Ishikawa (cell line): ENCODE data around the gene ADAMTS15.

Source experiments
- CEBPB ChIP-seq: IDR thresholded peaks from 2 replicates; pipeline ENCODE4 v1.6.1; 2012
- CREB1 ChIP-seq: IDR thresholded peaks from 2 replicates; pipeline ENCODE4 v1.6.1; 2012; ENCODE audit warnings: low read depth
- EGR1 ChIP-seq: IDR thresholded peaks from 2 replicates; pipeline ENCODE4 v1.6.1; 2012
- EP300 ChIP-seq: IDR thresholded peaks from 2 replicates; pipeline ENCODE4 v1.6.1; 2012; ENCODE audit warnings: borderline replicate concordance
- FOXM1 ChIP-seq: IDR thresholded peaks from 2 replicates; pipeline ENCODE4 v1.6.1; 2012; ENCODE audit warnings: low read depth, borderline replicate concordance
- NFIC ChIP-seq: IDR thresholded peaks from 2 replicates; pipeline ENCODE4 v1.6.1; 2012
- RAD21 ChIP-seq: IDR thresholded peaks from 2 replicates; pipeline ENCODE4 v1.6.1; 2012; ENCODE audit warnings: low read depth
- REST ChIP-seq: IDR thresholded peaks from 2 replicates; pipeline ENCODE4 v1.6.1; 2012; ENCODE audit warnings: low read depth, mild to moderate bottlenecking
- TAF1 ChIP-seq: IDR thresholded peaks from 2 replicates; pipeline ENCODE4 v1.6.1; 2012; ENCODE audit warnings: low read depth, mild to moderate bottlenecking
- TCF12 ChIP-seq: IDR thresholded peaks from 2 replicates; pipeline ENCODE4 v1.6.1; 2012; ENCODE audit warnings: low read depth
- TEAD4 ChIP-seq: IDR thresholded peaks from 2 replicates; pipeline ENCODE4 v1.6.1; 2012
- YY1 ChIP-seq: IDR thresholded peaks from 2 replicates; pipeline ENCODE4 v1.6.1; 2012; ENCODE audit warnings: low read depth
- ZBTB7A ChIP-seq: IDR thresholded peaks from 2 replicates; pipeline ENCODE4 v1.6.1; 2012; ENCODE audit warnings: low read depth
- TF ChIP-seq, protein P1 (sequence below): IDR thresholded peaks from 2 replicates; pipeline ENCODE4 v1.6.1; 2012
- TF ChIP-seq, protein P2 (sequence below): IDR thresholded peaks from 2 replicates; pipeline ENCODE4 v1.6.1; 2012

Gene ADAMTS15

GRCh38 chr11:130431331-130431773 is 17.1 kb upstream of the ADAMTS15 start:
- TF ChIP-seq EP300: no peak
- TF ChIP-seq EGR1: no peak
- 0 out of 2 replicates have a peak, but pooled peaks have one; percentile 57 for TF ChIP-seq ZBTB7A
- TF ChIP-seq, protein P1, sequence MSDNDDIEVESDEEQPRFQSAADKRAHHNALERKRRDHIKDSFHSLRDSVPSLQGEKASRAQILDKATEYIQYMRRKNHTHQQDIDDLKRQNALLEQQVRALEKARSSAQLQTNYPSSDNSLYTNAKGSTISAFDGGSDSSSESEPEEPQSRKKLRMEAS: no peak
- 0 out of 2 replicates have a peak, but pooled peaks have one; percentile 22 for TF ChIP-seq TCF12
- TF ChIP-seq TAF1: no peak
- peak; percentile 95 for TF ChIP-seq RAD21
- no peak for TF ChIP-seq REST
- TF ChIP-seq, protein P2, sequence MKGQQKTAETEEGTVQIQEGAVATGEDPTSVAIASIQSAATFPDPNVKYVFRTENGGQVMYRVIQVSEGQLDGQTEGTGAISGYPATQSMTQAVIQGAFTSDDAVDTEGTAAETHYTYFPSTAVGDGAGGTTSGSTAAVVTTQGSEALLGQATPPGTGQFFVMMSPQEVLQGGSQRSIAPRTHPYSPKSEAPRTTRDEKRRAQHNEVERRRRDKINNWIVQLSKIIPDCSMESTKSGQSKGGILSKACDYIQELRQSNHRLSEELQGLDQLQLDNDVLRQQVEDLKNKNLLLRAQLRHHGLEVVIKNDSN: no peak
- TF ChIP-seq FOXM1: 0 out of 2 replicates have a peak, but pooled peaks have one; percentile 16
- no peak for TF ChIP-seq CEBPB

- no peak for TF ChIP-seq ZBTB7A
- TF ChIP-seq FOXM1: 0 out of 2 replicates have a peak, but pooled peaks have one; percentile 6
- TF ChIP-seq CREB1: no peak
These were observed 16.6 kb upstream of the ADAMTS15 start for GRCh38 chr11:130431801-130432200.

DNA sequence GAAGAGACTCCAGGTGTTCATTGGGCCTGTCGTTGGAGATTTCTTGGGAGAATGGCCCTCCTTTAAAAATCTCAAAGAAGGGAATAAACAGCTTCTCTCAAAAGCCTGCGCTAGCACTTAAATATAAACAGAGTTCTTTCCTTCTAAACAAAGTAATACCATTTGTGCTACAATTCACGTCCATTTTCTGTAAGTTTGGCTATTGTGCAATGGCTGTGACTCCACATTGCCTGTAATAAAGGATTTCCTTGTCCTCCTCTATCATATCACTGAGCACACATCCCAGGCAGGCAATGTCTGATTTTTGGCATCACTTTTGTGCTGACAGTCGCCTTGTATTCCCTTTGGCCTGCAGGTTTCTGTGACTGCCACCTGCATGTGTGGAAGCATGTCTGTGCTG is 15.1 kb upstream of the ADAMTS15 start:
- TF ChIP-seq CEBPB (peak; percentile 50; the same call in 1 of the 2 replicates), EP300 (no peak), EGR1 (no peak)
- TF ChIP-seq, protein P1: no peak

GRCh38 chr11:130434521-130435223 is 13.8 kb upstream of the ADAMTS15 start:
- no peak for TF ChIP-seq TEAD4
- no peak for TF ChIP-seq REST
- TF ChIP-seq TAF1: 0 out of 2 replicates have a peak, but pooled peaks have one; percentile 41
- no peak for TF ChIP-seq EP300
- TF ChIP-seq YY1: no peak
- no peak for TF ChIP-seq CREB1
- no peak for TF ChIP-seq EGR1
- no peak for TF ChIP-seq CEBPB
- TF ChIP-seq ZBTB7A: no peak
- TF ChIP-seq, protein P1: 0 out of 2 replicates have a peak, but pooled peaks have one; percentile 12
- peak; percentile 94 for TF ChIP-seq RAD21
- TF ChIP-seq, protein P2: no peak
- no peak for TF ChIP-seq TCF12
- no peak for TF ChIP-seq FOXM1
- TF ChIP-seq NFIC: peak; percentile 25; the same call in 1 of the 2 replicates

GRCh38 chr11:130435671-130436070 is 12.8 kb upstream of the ADAMTS15 start:
- TF ChIP-seq EGR1: no peak
- TF ChIP-seq TCF12: no peak
- TF ChIP-seq REST: no peak
- TF ChIP-seq FOXM1: no peak
- TF ChIP-seq ZBTB7A: no peak
- TF ChIP-seq RAD21: no peak
- no peak for TF ChIP-seq CEBPB
- no peak for TF ChIP-seq CREB1
- TF ChIP-seq, protein P1: no peak
- no peak for TF ChIP-seq YY1
- no peak for TF ChIP-seq TAF1
- peak; percentile 35; the same call in 1 of the 2 replicates for TF ChIP-seq TEAD4
- peak; percentile 35 for TF ChIP-seq NFIC
- no peak for TF ChIP-seq EP300
